NCI-H226 (cell line): ENCODE measurements around the gene ACSF3.
"Not testable (repeated sequence)": the region's sequence is repeated elsewhere in the genome, so short reads cannot be mapped to it uniquely, and the experiment has no call there.

Experiments used
- DNase-seq: peaks from one replicate; pipeline ENCODE4 v3.0.0-alpha.2; 2015

Gene ACSF3

DNA sequence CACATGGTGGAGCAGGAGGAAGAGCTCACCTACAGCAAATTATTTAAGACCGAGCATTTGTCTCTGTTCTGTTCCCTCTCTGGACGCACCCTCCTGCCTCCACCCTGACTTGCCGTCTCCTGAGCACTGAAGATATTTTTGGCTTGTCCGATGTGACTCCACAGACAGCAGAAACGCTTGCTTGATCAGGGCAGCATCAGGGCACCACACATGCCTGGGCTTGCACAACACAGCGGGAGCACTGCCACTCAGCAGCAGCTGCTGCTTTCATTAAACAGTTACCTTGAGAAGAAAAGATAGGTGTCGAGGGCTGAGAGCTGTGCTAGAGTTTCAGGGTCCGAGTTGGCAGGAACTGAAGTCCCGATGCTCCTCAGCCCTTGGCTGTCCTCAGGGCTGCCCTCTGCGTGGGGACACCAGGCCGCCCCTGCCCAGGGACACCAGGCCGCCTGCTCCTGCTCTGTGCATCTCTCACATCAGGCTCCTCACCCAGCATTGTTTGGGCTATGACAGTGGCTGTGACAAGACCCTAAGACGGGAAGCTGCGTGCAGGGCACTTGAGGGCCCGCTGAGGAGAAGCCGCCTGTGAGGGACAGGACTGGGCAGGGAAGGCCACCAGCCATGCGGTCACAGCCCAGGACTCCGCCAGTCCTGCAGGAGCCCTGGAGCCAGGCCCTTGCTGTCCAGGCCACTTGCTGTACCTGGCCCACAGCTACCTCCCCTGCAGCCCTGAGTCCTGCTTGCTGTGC lies 56.6 kb downstream of the ACSF3 start:
- no peak for DNase-seq

DNA sequence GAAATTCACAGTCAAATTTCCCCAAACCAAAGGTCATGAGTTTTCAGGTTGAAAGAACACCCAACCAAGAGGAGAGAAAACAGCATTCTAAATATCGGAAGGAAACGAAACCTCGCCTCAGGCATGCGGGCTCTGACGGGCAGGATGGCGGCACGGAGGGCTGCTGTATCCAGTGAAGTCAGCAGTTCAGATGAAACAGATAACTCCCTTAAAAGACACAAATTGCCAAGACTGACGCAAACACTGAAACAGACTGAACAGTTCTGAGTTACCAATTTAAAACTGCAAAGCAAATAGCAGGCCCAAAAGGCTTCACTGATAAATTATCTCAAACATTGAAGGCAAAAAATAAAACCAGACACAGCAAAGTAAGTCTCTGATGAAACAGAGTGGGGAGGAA lies 57.3 kb downstream of the ACSF3 start:
- DNase-seq: no peak

DNA sequence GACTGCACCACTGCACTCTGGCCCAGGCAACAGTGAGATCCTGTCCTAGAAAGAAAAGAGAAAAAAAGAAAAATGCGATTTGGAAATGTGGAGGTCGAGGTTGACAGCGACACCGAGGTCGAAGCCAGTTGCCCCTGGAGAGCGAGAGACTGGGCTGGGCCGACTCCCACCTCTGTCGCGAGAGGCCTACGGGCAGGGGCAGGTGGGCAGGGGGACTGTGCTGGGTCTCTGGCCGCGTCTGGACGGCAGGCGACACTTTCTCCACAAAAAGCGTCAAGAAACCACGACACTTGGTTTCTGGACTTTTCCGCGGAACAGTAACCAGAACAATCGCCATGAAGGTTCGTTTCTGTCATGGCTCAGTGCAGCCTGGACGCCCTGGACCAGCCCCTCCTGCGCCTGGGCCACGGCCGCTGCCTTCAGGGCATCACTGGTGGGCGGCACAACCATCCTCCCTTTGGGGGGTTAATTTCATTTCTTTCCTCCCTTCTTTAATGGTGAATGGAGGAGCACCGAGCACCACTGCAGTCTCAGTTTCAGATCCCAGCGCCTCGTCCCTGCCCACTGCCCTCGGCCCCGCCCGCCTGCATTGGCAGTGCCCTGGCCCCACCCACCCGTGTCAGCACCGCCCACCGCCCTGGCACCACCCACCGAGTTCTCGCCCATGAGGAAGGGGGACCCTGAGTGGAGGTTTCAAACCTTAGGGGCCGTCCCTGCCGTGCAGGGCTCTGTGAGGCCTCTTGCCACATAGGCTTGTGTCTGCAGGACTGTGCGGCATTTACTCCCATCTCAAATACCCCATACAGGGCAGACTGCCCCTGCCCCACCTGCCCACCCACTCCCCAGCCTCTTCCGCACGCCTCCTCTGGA lies 59.4 kb downstream of the ACSF3 start:
- no peak for DNase-seq

DNA sequence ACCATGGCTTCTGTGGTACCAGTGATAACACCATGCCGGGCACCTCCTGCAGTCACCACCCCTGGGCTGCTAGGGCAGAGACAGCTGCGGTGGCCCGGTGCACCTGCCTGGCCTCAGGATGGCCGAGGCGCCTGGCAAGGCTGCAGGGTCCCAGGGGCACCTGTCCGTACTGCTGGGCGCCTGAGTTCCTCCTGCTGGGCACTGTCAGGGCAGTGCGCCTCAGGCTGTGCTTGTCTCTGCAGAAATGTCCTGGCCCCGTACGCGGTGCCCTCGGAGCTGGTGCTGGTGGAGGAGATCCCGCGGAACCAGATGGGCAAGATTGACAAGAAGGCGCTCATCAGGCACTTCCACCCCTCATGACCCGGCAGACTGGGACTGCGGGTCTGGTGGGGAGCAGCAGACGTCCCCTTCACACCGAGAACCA lies 60.2 kb downstream of the ACSF3 start:
- DNase-seq: no peak

DNA sequence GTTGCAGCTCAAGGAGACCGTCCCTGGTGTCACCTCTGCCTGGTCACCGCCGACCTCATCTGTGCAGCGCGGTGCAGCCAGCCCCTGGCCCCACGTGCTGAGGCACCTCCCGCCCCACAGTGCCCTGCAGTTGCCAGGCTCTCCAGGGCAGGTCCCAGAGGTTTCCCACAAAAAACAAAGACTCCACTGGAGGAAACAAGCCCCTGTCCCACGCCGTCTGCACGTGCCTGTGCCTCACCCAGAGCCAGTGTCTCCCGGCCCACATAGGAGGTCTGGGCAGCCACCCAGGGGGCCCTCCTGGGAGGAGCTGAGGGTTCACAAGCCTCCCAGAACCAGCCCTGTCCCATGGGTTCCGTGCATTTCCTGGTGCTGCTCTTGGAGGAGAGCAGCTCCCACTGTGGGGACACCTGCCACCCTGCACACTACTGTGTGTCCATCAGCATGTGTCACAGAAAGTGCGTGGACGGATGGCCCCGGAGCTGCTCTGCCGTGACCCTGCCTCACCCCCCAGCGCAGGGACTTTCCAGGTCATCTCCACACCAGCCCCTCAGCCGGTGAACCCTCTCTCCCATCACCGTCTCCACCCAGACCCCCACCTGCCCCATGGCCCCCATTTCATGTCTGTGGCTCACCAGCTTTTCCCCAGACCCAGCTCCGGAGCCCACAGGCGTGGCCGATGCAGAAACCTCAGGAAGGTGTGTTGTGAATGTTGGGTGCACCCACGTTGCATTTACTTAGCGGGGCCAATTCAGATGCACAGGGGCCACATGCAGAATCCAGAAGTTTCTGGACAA lies 60.9 kb downstream of the ACSF3 start:
- DNase-seq: no peak

DNA sequence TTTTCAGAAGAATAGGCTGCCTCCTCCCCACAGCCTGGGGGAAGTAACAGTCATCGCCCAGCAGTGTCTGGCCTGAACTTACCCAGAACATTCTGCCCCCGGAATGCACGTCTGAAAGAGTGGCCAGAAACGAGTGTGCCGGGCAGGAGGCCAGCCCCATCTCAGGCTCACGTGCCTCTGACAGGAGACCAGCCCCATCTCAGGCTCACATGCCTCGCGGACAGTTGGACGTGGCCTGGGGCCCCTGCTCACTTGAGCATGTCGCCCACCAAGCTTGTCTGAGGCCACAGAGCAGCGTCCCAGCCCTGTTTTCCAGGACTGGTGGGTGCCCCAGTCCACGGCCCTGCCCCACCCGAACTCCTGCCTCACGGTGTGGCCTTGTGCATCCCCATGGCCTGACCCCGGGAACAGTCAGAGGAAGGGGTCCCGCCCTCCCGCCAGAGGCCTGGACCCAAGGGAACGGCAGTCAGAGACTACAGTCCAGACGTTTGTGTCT lies 61.6 kb downstream of the ACSF3 start:
- peak; percentile 18 for DNase-seq

DNA sequence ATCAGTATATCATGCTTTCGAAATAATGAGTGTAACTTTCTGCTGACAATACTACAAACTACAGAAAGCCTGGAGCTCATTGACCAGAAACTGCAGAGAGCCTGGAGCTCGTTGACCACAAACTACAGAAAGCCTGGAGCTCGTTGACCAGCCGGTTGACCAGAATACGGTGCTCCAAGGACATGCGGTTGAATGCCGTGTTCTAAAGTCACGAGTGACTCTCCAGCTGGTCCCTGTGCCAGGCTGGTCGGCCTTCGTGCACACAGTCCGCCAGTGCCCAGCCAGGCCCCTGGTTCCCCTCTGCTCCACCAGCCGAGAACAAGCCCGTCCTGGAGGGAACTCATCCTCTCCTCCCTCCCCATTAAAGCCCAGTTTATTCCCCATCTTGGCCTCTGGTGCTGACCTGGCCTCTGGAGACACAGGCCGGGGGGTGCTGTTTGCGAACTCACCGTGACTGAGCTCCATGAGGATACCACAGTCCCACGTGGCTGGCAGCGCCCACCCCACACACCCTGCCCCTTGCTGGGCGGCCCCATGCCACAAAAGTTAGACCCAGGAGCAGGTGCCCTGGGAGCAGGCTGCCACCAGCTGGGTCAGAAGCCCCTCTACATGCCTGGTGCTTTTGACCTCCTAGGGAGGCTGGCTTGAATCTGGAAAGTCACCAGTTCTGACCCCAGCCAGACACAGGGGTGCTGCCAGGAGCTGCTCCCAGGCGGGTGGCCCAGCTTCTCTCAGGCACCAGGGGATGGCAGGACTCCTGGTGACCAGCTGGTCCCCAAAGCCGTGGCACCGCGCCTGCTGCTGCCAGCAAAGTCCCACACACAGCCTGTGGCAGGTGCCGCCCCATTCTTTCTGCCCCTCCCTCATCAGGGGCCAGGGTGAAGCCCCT lies 62.4 kb downstream of the ACSF3 start:
- no peak for DNase-seq

DNA sequence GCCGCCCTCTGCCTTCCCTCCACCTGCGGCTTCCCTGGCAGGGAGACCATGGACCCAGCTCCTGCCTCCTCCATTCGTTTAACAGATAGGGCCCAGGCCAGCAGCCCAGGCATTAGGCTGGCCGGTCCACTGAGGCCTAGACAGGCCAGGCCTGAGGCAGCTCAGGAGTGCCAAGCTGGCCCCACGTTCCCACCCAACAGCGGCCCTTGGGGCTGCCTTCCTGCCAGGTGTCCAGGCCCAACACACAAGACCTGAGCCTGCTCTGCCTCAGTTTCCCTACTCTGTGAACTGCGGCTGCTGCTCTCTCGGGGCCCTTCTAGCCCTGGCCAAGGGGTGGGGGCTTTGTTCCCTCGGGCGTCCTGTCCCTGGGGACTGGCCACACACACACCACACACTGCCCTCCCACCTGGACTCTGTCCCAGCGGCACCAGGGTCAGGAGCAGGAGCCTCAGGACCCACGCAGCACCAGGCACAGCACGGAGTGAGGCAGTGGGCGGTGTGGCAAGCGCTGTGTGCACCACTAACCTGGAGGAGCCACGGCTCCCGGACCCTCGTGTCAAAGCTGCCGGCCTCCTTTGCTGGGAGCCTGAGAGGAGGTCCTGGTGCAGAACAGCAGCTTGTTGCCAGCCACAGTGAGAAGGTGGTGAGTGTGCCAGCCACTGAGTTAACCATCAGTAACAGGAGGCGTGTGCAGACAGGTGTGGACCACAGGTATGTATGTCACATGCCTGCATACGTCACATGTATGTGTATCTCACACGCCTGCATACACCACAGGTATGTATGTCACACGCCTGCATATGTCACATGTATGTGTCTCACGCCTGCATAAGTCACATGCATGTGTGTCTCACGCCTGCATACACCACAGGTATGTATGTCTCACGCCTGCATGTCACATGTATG lies 63.3 kb downstream of the ACSF3 start:
- DNase-seq: no peak

DNA sequence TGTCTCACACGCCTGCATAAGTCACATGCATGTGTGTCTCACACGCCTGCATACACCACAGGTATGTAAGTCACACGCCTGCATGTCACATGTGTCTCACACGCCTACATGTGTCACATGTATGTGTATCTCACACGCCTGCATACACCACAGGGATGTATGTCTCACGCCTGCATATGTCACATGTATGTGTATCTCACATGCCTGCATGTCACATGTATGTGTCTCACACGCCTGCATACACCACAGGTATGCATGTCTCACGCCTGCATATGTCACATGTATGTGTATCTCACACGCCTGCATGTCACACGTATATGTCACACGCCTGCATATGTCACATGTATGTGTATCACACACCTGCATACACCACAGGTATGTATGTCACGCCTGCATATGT lies 64.1 kb downstream of the ACSF3 start:
- DNase-seq: no peak

DNA sequence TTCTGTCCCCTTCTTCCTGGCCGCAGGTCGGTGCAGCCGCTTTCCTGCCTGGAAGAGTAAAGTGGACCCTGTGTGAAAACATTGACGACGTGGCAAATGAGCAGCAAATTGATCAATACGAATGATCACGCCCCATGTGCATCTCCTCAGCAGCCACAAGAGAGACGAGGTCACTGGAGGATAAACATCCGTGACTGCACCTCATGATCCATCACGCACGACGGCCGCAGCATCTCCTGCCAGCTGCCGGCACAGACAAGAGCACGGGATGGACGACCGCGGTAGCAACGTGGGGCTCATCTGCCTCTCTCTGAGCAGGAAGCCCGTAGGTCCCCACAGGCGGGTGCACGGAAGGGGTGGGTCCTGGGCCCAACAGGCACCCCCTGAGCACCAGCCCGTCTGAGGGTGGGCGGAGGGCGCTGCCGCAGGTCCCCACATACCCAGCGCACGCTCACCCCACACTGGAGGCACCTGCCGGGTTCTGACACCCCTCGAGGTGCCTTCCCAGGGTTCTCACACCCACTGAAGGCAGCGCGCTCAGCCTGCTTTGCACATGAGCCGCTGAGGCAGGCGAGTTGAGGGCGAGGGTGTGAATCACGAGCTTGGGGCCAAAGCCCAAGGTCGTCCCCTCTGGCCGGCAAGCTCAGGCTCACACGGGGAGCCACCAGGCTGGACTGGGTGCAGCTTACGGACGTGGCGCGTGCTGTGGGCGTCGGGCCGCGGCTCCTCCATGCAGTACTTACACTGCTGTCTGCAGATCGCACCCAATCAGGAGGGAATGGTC lies 65.6 kb downstream of the ACSF3 start:
- no peak for DNase-seq

DNA sequence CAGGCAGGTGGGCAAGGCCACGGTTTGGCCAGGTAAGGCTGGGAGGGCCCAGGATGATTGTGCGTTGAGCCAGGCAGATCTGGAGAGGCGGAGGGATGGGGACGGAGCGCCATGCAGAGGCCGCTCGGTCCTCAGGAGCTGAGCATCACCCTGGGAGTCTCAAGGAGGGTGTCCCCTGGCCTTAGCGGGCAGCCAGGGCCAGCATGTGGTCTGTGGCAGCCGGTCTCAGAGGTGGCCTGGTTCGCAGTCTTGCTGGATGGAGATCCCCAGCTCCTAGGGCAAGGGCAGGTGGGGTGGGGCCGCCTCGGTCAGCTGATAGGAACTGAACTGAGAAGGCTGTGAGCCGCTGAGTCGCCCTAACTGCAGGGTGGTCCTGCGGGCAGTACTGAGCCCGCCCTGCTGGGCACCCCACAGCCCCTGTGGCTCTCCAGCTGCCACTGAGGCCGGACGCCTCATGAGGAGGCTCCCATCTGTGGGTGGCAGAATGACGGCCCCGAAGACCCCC lies 66.2 kb downstream of the ACSF3 start:
- DNase-seq: no peak

DNA sequence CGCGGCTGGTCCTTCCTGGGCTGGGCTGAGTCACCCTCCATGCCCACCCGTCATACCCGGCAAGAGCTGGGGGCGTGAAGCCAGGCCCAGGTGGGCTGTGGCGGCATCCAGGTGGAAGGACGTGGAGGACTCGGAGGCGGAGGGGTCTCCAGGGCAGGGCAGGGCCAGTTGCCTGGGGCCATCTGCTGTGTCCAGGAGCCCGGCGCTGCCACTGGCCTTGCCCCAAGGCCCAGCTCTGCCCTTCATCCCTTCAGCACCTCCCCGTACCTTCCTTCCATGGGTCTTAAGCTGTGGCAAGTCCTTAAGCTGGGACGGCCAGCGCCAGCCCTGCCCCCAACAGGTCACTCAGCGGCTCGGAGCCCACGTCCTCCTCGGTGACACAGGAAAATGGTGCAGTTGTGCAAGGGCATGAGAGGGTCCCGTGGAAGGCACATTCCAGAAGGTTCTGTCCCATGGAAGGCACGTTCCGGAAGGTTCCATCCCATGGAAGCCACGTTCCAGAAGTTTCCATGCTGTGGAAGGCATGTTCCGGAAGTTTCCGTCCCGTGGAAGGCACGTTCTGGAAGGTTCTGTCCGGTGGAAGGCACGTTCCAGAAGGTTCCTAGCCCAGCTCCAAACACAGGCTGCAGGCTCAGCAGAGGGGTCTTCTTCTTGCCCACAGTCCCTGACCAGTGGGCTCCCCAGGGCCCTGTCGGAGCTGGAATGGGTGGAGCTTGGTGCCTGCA lies 67.5 kb downstream of the ACSF3 start:
- no peak for DNase-seq

DNA sequence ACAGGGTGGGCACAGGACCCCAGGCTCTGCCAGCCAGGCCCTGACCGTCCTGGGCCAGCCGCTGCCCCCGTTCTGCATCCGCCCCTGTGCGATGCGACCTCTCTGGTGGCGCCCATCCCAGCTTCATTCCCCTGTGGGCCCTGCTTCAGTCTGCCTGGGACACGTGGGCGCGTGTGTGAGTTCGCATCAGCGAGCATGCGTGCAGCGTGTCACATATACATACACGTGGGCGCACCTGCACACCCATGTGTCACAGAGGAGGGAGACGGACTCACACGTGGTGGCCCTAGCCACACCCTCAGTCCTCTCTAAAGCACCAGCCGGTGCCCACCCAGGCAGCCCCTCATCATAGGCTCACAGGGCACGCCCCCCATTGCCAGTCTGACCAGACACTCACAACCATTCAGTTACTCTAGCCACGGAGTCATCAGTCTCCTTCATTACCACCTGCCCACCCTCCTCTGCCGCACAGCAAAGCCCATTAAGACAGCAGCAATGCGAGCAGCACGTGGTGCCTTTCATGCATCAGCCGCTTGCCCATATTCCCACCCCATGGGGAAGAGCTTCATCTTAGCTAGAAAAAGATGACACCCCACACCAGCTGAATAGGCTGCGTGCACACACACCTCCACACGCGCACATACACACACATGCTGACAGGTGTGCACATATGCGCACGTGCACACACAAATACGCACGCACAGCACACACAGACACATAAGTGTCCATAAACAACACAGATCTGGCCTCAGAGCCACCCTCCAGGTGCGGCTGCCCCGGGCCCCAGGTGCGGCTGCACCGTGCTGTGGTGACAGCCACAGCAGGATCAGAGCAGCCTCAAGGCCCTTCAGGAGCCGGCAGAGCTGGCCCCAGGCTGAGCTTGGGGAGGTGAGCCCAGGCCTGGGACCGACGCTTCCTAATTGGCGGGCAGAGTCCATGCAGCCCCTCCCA lies 68.4 kb downstream of the ACSF3 start:
- no peak for DNase-seq

DNA sequence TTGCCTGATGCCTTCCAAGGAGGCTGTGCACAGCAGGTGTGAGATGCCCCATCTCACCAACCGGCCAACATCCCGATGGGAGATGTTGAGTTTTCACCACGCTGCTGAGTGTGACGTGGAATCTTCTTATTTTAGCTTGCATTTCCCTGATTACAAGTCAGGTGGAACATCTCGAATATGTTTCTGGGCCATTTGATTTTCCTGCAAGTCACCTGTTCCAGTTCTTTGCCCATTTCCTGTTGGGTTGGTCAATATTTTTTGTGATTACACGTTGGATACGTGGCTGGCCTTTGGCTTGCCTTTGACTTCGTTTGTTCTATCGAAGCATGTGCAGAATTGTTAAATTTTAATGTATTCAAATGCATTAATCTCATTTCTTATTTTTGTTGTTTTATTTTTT lies 69.6 kb downstream of the ACSF3 start:
- no peak for DNase-seq

DNA sequence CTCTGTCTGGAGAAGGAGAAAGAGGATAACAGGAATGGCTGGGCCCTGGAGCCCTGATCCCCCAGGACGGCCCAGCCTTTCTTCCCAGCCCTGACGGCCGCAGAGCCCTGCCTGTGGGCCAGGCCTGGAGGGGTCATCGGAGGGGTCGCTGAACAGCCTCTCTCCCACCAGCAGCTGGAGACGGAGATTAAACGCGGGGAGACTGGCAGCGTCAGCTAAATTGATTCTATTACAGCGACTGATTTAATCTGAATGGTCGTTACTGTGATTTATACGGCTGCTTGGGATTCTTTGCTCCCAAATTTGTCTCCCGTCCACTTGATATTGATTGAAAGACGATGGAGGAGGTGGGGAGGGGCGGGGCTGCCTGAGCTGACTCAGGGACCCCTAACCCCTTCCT lies 70.8 kb downstream of the ACSF3 start:
- no peak for DNase-seq

DNA sequence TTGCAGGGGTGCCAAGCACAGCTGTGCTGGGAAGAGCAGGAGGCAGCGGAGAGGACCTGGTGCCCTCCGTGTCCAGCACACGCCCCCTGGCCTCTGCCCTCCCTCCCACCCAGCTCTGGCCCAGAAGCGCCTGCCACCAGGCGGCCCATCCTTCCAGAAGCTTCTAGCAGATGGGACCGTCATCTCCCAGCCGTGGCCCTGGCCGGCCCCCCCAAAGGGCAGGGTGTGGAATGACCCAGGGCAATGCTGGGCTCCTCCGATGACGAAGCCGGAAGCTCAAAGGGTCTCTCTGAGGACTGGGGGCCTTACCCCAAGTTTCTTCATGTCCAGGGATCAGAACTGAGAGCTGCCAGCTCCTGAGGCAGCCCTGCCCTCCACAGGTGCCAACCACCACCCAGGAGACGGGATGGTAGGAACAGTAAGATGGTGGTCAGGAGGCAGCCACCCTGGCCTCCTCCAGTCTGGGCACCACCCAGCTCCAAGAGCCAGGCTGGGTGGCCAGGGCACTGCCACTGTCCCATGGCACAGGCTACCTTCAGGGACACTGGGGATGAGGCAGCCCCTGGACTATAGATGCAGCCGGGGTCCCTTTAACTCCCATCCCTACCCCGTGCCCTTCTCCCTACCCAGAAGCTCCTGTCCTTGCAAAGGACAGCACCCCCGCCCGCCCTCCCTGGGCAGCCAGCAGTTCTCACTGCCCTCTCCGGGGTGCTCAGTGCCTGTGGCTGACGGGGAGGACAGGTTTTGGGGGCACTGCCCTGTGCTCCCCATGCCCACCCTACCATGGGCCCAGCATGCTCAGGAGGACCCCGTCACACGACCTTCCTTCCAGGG lies 71.4 kb downstream of the ACSF3 start:
- no peak for DNase-seq

DNA sequence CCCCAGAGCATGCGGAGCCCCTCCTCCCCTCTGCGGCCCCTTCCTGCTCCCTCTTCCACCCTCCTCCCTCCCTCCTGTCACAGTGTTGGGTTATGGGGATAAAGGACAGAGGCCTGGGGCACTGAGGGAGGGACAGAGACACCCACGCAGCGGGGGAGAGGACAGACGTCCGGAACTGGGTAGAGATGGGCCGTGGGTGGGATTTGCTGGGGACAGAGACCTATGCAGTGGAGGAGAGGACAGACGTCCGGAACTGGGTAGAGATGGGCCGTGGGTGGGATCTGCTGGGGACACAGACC lies 72.0 kb downstream of the ACSF3 start:
- not testable (repeated sequence) for DNase-seq
